Measurements from ENCODE around the gene ARHGEF10L. TPM values are rescaled to one million over a fixed set of nuclear protein-coding genes. Genes with fewer than 3 reads are reported as not detected.

ARHGEF10L gene
- total RNA-seq, 1 experiment from 2014 or later: 11.0 TPM

DNA sequence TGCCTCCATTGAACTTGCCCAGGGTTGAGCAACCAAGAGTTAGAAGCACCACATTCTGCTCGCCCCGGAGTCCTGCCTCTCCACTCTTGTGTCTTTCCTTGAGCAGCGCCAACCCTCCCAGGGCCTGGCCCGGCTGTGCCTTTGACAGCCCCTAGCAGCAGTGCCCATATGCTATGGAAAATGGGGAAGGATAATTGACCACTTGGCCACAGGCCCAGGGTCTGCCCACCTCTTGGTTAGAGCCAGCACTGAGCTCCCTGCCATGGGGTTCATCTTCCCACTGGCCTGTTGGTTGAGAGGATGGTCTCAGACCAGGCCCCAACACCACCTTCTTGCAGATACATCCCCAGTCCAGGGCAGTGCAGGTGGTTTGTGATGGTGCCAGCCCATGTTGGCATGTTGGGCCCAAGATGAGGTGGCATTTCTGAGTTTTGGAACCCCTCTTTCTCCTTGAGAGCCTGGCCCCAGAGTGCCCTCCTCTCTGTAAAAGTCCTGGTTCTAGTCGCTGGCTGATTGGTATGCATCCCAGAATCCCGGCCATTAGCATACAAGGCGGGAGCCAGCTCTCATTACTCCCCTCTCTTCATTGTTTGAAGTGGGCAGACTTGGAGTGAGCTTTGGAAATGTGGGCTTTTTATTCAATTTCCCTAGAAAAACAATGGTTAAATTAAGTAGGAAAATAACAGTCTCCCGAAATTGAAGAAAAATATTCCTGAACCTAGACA lies 7.6 kb downstream of the ARHGEF10L start:
- DNase-seq (ENCODE audit: low spot score): no peak

DNA sequence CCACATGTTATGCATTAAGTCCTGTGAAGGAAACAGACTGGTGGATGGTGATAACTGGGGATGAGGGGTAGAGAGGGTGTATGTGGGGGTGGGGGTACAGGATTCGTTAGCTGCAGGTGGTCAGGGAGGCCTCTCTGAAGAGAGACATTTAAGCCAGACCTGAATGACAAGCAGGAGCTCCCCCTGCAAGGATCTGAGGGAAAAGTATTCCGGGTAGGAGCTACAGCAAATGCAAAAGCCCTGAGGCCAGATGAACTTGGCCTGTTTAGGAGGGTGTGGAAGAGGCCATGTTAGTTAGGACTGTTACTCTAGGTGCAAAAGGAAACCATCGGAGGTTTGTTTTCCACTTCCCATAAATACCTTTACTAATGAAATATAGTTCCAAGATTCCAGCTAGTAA lies 9.9 kb downstream of the ARHGEF10L start:
- no peak for DNase-seq (ENCODE audit: low spot score)

DNA sequence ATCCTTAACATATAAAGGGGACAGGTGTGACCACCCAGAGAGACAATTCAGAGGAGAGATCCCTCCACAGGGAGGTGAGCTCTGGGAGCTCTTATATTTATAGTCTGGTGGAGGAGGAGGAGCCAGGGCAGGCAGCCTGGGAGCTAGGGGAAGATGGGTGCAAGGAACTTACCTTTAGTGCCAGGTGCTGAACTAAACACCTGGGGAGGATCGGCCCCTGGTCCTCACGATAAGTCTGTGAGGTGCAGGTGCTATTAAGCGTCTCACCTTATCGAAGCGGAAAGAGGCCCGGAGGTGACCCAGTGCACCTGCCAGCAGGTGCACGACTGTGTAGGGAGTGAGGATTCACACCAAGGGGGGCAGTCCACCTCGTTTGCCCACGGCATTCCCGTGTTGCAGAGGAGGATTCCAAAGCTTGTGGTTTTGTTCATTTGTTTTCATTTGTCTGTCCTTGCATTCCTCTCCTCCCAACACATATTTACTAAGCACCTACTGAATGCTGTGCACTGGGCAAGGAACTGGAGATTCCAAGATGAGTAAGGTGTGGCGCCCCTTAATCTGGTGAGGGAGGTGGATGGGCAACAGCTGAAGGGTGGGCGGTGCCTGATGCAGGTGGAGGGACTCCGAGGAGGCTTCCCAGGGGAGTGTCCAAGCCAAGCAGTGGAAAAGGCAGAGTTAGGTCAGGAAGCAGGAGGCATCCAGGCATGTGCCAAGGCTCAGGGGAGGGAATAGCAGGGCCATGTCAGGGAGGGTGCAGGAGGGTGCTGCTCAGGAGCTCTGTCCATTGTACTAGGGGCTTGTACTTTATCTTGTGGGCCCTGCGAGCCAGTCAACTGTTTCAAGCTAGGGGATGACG lies 11.5 kb downstream of the ARHGEF10L start:
- peak; percentile 51 for DNase-seq (ENCODE audit: low spot score)

DNA sequence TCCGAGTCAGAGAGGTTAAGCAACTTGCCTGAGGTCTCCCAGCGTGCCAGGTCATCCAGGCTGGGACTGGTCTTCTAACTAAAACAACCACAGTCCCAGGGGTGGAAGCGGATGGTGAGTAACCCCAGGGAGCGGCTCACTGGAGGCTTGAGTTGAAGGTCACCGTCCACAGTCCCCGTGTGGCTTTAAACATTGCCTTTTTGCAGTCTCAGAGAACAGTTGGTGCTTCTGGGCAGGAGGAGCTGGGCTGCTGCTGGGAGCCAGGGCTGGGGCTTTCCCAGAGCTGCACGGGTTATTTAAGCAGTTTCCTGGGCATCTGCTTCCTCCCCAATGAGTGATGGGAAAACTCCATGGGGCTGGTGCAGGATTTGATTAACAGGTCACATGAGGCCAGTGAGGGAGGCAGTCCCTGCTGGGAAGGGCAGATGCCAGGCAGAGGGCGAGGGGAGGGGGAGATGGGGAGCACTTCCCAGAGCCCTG lies 12.3 kb downstream of the ARHGEF10L start:
- peak; percentile 66 for DNase-seq (ENCODE audit: low spot score)

DNA sequence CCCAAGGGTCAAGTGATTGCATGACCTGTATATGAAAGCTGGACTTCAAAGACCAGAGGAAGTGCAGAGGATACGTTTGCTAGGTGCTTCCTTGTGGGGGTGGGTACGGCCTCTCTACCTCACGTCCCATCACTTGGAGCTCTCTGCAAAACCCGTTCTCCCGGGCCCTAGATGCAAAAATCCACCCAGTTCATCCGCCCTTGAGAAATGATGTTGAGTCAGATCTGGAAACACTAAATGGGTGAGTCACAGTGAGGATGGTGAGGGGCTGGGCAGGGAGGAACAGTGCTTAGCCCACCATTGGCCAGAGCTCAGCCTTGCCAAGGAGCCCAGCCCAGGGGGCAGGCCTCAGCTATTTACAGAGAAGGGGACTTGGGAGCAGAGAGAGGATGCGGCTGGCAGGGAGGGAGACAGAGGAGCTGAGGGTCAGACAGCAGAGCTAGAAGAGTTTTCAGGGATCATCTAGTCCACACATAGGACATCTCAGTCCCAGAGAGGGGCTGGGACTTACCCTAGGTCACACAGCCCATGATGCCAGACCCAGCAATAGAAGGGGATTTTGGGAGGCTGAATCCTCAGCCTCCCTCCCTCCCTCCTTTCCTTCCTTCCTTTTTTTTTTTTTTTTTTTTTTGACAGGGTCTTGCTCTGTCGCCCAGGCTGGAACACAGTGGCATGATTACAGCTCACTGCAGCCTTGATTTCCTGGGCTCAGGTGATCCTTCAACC lies 14.6 kb downstream of the ARHGEF10L start:
- DNase-seq (ENCODE audit: low spot score): peak; percentile 83

DNA sequence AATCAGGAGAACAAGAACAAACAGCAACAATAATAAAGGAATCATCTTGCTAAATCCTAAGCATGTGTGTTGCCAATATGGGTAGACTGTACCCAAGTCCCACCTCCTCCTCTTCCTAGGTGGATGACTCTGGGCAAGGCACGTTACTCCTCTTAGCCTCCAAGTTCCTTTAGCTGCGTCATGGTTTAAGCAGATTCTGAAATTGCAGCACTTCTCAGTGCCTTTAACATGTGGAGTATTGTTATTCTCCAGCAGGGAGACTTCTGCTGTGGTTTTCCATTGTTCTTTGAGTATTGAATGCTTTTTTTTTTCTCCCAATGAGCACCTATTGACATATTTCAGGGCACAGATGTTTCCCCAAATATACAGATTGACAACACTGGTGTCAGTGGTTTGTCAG lies 15.5 kb downstream of the ARHGEF10L start:
- DNase-seq (ENCODE audit: low spot score): no peak

DNA sequence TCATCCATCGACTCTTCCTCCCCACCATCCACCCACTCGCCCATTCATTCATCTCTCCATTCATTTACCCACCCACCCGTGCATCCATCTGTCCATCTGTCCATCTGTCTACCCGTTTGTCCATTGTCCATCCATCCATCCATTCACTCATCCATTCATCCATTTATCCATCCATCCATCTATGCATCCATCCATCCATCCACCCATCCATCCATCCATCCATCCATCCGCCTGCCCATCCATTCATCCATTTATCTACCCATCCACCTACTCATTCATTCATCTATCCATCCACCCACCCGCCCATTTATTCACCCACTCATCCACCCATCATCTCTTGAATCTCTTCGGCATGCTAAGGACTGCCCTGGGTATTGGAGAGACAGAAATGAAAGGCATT lies 18.5 kb downstream of the ARHGEF10L start:
- DNase-seq (ENCODE audit: low spot score): no peak

DNA sequence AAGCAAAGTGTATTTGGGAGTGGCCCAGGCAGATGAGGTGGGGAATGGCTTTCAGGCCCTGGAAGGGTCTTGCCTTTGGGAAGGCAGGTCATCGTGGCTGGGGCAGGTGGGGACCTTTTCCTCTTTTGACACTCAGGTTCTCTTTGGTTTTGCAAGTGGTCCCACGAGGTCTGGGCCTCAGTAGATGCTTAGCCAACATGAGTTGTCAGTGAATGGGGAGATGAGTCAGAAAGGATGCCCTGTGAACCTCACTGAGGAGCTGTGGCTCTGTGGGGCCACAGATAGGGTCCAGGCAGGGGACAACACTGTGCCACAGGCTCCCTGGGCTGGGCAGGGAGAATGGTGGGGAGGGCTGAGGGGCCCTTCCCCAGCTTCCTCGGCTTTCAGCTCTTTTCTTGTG lies 19.0 kb downstream of the ARHGEF10L start:
- no peak for DNase-seq (ENCODE audit: low spot score)

DNA sequence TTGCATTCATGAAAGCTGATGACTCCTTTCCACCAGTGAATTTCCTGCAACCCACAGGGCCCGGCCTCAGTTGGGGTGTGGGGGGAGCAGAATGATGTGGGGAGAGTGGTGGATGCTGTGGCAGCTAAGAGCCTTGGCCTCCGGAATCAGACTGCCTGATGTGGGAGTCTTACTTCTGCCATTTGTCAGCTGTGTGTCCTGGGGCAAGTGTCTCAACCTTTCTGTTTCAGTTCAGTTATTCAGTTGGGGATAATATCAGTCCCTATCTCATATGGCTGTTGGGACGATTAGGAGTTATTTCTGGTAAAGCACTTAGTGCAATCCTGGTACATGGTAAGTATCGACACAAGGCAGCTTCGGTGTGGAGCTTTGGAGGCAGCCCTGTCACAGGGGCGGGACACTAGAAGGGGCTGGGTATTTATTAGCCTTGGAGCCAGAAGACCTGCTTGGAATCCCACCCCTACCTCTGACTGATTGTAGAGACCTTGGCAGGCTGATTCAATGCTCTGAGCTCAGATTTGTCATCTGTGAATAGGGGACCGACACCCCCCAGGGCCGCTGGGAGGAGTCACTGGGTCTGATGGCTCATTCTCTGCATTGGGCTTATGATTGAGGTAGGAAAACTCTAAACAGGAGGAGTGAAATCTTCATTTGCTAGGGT lies 19.6 kb downstream of the ARHGEF10L start:
- no peak for DNase-seq (ENCODE audit: low spot score)

DNA sequence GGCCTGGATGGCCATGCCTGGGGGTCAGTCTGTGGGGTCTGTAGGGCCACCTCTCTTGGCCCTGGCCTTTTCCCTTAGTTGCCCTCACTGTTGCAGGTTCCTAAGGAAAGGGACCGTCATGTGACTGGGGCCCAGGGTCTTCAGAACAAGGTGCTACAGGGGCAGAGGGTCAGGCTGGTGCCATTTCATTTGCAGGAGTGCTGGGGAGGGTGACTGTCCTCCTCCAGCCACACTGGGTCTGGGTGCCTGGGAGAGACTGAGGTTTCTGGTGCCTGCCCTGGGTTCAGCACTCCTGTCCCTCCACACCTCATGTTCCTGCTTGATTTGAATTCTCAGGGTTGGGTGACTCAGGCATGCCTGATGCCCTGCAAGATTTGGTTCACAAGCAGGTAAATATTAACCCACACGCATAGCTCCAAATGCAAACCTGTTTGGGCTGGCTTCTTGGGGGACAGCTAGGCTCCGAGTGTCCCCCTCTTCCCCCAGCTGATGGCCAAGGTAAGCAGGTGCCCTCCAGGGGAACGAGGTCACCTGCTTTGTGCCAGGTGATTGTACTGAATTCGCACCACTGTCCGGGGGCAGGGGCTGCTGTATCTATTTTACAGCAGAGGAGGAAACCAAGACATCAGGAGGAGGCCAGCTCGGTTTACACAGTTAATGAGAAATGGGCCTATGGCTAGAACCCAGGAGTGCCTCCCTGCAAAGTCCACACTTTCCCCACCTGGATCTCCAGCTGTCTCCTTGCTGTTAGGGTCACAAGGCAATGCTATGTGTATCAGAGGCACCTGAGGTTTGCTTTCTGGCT lies 20.3 kb downstream of the ARHGEF10L start:
- no peak for DNase-seq (ENCODE audit: low spot score)

DNA sequence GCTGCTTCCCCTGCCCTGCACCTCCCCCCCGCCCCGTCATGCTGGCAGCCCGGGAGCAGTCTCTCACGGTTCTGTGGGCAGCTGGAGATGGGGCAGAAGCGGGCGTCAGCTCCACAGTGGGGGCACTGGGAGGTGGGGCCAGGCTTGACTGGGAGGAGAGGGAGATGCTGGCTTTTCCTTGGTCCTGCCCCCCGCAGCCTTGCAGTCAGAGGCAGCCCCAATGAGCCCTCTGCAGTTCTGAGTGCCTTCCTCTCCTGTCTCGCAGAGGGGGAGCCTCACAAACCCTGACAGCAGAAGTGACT lies 21.7 kb downstream of the ARHGEF10L start:
- DNase-seq (ENCODE audit: low spot score): peak; percentile 30

DNA sequence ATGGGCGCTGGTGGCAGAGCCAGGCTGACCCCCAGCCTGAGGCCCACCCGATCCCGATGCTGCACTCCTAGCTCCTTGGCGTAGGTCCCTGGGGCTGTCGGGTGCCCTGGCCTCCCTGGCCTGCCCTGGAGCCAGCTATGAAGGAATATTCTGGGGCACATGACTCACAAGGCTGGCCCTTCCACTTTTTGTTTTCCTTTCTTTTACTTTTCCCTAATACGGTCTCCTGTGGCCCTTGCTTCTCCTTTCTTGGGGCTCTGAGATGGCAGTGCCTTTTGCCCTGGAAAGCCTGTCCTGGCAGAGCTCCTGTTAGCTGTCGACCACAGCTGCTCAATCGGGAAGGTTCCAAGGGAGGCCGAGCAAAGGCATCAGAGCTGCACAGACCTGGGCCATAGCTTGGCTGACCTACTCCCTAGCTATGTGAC lies 22.1 kb downstream of the ARHGEF10L start:
- DNase-seq (ENCODE audit: low spot score): peak; percentile 19

DNA sequence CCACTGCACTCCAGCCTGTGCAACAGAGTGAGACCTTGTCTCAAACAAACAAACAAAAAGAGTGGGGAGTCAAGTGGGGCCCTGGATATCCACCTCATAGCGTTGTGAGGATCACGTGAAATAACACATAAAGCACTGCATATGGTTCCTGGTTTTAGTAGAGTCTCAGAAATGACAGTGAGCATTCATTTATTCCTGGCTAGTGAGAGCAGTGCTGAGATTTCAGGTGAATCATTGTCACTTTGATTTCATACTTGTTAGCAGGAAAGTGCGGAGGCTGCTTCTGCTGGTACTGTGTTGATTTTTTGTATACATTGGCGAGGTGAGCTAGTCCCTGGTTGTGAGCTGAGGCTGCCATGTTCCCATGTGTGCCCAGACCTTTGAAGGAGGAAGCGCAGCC lies 22.9 kb downstream of the ARHGEF10L start:
- no peak for DNase-seq (ENCODE audit: low spot score)

DNA sequence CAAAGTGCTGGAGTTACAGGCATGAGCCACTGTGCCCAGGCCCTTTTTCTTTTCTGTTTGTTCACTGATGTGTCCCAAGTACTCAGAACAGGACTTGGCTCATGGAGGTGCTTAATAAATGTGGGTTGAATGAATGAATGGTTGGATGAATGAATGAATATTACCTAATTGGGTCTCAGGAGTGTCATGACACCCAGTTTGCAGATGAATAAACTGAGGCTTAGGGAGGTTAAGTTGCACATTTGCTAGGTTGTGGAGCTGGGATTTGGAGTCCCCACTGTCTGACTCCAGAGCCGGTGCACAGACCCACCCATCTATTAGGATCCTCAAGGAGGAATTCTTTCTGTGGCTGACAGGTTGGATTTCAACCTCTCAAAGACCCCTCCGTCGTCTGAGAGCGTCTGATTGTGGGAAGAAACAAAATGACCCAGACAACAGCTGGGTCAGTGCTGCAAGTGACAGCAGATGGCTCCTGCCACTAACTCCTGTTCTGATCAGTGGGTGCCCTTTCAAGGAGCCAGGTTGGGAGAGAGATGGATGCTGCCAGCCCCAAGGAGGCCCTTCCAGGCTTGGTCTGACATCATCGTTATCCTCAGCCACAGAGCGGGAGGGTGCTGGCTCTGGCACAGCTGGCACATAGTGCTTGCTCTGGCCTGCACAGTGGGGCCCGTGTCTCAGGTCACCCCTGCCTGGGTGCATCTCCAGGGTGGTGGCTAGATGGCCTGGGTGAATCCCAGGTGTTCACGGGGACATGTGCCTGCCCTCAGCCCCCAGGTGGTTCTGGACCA lies 24.2 kb downstream of the ARHGEF10L start:
- DNase-seq (ENCODE audit: low spot score): no peak

DNA sequence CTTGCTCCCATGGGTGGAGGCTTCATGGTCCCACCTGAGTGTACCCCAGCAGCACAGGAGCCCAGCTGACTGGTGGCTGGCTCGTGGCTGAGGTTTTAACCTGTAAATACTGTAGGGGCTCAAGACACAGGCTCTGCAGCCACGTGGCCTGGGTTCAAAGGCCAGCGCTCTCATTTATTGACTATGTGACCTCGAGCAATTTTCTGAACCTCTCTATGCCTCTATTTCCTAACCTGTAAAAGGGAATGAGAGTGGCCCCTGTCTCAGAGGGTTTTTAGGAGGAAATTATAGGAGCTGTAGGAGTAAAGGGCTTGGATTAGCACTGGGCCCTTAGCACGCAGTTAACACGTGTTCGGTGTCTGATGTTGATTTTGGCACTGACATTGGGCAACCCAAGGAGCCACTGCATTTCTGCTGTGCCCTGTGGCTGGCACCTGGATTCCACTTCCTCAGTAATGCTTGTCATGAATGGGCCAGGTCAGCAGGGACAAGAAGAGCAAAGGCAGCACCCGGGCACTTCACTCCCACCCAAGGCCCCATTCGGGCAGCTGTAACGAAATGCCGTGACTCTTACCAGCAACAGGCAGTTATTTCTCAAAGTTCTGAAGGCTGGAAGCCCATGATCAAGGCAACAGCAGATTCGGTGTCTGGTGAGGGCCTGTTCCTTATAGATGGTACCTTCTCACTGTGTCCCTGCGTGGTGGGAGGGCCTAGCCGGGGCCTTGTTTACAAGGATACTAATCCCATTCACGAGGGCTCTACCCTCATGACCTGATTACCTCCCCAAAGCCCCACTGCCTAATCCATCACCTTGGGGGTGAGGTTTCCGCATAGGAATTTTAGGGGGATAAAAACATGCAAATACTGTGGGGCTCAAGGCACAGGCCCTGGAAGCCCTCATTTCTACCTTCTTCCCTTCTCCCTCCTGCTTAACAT lies 25.2 kb downstream of the ARHGEF10L start:
- DNase-seq (ENCODE audit: low spot score): no peak

DNA sequence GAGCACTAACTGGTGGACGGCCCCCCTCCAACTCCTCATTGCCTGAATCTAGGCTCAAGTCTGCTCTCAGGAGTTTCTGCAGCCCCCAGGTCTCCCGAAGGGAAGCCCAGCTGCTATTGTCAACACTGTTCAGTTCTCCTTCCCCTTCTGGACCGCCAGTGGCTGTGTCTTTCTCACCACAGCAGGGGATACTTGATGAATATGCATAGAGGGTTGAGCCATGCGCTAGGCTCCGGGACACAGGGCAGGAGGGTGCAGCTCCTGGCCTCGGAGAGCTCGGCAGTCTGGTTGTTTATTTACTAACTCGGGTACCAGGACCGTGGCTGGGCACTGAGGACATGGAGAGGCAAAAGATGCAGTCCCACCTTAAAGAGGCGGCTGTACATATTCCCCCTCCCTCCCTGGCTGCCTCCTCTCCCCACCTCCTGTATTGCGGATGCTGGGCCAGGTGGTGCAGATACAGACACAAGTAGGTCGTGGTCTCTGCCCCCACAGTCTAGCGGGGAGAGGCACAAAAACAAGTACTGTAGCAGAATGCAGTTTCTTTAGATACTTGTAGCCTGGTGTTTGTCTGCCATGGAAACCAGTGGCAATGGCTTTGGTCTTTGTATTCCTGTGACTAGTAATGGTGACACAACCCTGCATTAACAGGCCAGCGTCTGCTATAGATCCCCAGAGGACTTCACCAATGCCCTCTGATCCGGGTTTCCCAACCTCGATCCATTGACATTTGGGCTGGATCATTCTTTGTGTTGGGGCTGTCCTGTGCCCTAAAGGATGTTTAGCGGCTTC lies 26.2 kb downstream of the ARHGEF10L start:
- DNase-seq (ENCODE audit: low spot score): no peak

DNA sequence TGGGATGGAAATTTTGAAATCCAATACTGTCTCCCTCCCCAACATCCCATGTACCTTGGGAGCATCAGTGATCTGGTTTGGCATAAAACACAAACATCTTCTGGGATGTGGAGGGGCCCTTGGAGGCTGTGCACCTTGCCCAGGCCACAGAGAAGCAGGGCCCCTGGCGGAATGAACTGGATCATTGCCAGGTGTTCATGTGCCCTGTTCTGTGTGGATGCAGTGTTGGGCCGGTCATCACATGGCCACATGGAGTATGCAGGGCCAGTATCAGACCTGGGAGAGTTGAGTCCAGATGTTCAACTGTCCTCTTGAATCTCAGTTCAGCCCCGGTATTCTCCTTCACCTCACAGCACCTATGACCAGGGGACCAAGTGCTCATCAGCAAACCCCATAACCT lies 26.9 kb downstream of the ARHGEF10L start:
- DNase-seq (ENCODE audit: low spot score): no peak

DNA sequence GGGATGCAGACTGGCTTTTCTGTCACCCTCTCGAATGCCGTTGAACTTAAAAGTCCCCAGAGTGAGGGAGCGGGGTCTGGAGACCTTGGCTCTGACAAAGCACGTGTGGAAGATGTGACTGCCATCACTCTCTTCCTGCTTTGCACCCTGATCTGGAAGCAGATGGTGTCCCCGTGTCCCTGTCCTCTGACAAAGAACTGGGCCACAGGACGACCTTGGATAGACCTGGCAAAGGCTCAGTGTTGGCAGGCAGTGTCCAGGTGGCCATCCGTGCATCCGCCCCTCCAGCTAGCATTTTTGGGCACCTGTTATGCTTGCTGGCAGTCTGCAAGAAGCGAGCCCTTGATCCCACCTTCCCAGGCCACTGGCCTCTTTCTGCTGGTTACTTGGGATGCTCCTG lies 27.4 kb downstream of the ARHGEF10L start:
- DNase-seq (ENCODE audit: low spot score): no peak

All from A172 (cell line).